NCI-H345 treated with DMSO at 0.1 percent for 48 hours (cell line): ENCODE results near the gene LTBP1.

Experiments
- DNase-seq: peaks from one replicate; lab custom pipeline; 2025; ENCODE audit not compliant: unreplicated experiment; lab: John Stamatoyannopoulos, UW

Gene LTBP1

DNA sequence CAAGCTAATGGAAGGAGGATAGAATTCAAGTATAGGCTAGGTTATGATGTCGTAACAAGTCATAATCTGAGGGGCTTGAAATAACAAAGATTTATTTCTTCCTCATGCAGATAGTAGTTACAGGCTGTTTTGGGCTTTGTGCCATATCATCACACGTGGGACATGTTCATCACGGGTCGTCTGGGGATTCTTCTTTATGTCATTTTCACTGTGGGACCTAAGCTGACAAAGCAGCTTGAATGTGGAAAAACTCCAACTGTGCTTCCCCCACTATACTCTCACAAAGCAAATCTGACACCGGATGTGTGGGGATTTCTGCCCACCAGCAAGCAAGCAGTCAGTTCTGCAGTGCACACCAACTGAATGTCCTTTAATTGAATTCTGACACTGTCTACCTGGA, 124.8 kb downstream of the LTBP1 start:
- no peak for DNase-seq

DNA sequence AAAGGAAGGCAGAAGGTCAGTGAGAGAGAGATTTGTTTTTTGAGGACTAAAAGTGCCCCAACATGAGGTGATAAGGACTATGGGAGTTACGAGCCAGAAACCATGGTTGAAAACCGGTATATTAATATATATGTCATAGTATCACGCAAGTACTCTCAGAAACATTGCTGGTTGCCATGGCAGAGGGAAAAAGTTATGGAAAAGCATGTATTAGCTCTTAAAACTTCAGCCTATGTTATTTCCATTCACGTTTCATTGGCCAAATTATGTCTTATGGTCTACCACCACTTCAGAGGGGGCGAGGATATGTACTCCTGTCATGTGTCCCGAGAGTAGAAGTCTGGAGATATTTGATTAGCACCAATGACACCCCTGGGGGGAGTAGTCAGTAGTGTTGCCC, 125.9 kb downstream of the LTBP1 start:
- DNase-seq = no peak

DNA sequence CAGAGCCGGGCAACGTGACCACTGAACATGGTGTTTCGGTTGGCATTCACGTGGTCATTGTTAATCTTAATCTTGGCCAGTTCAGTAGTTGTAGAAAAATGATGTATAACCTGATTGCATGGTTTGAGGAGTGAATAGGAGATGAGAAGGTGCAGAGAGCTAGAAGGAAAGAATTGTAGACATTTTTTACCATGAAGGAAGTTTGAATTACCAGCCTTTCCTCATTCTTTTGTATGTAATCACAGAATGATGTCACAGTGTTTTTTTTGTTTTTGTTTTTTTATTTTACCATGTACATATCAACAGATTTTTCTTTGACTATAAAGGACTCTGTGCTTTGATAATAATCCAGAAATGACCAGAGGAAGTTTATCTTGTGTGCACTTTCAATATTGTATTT, 126.3 kb downstream of the LTBP1 start:
- no peak for DNase-seq

DNA sequence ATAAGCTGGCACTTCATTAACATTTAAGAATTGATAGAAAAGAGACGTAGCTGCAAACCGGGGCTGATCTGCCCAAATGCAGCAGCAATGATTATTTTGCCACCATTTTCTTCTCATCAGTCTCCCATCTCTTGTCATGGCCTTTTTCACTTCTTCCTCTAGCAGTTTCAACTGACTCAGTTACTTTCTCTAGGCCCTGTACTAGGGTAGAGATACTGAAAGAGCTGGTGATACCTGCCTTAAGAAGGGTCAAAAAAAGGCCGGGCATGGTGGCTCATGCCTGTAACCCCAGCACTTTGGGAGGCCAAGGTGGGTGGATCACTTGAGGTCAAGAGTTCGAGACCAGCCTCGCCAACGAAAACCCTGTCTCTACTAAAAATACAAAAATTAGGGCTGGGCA, 127.4 kb downstream of the LTBP1 start:
- DNase-seq = no peak

DNA sequence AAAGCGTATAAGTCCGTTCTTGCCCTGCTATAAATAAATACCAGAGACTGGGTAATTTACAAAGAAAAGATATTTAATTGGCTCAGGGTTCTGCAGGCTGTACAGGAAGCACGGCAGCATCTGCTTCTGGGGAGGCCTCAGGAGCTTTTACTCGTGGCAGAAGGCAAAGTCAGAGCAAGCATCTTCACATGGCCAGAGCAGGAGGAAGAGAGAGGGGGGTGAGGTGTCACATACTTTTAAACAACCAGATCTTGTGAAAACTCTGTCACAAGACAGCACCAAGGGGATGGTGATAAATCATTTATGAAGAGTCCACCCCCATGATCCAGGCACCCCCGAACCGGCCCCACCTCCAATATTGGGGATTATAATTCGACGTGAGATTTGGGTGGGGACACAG, 130.6 kb downstream of the LTBP1 start:
- DNase-seq = no peak

DNA sequence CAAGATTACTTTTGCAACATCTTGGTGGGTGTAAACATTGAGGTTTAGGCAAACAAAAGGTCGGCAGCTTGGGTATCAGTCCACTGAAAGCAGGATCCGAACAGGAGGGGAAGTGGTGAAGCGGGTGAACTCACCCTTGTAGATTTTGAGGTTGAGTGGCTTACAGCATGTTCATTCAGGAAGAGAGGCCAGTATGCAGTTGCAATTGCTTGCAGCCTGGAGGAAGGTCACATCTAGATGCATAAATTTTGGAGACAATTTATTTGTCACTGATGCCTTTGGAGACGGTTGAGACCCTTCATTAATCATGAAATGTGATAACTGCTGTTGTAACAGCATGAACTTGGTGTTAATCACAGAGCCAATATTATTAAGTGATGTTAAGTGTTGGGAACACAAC, 131.1 kb downstream of the LTBP1 start:
- no peak for DNase-seq

DNA sequence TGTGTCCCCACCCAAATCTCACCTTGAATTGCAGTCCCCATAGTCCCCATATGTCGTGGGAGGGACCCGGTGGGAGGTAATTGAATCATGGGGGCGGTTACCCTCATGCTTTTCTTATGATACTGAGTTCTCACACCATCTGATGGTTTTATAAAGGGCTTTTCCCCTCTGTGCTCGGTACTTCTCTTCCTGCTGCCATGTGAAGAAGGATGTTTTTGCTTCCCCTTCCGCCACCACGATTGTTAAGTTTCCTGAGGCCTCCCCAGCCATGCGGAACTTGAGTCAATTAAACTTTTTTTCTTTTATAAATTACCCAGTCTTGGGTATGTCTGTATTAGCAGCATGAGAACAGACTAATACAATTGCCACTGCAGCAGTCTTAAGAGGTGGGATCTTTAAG, 134.9 kb downstream of the LTBP1 start:
- no peak for DNase-seq

DNA sequence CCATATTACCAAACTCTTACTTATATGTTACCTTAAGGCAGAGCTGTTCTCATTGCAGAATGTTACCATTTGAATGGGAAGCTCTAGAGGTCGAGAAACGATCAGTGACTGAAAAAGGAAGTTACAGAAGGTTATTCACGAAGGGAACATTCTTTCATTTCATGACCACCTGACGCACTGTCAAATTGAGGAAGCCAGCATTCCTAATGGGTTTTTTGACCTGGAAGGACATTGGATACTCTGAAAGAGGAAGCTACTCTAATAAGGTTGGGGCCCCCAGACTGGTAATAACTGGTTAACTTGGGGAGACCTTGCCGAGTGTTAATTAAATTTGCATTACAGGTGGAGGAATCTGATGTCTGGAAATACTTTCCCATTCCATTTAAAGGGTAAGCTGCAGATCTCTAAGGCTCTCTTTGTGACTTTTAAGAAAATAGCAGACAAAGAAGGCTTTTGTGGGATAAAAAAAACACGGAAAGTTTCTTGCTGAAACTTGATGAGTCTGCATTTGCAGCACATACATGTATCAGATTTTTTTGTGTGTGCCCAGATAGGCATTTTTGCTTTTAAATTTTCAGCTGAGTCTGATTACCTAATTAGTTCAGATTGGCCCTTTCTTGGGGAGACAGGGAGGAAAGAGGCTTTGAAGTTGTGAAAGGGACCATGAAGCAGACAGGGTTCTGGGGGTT, 137.1 kb downstream of the LTBP1 start:
- DNase-seq = no peak

DNA sequence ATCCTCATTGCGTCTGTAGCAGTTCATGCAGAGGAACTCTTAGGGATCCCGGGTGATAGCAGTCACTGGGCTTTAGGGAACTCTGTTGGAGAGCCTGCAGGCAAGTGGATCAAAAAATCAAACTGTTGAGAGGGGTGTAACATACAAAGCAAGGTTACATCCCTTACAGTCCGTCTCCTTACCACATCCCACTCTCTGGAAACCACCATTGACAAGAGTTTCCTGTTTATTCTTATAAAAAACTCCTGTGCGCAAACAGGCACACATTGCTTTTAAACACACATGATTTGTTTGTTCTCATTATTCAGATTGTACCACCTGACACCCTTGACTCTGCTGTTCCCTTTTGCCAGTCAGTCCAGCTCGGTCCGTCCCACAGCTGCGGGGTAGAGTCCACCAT, 137.7 kb downstream of the LTBP1 start:
- DNase-seq = no peak

DNA sequence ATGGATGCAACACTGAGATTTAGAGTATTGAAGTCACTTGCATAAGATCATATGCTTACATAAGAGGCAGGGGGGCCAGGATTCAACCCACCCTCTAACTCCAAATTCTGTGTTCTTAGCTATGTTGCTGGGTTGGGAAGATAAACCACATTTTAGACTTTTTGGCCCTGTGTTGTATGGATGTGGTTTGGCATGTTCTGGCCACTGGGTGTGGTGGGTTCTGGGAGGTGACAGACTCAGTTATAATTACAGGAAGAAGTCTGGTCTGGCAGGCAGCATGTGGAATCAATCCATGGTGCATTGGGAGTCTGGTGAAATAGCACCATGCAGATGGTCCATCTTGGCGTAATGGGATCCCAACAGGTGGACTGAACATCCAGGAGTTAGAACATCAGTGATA, 138.9 kb downstream of the LTBP1 start:
- DNase-seq = no peak

DNA sequence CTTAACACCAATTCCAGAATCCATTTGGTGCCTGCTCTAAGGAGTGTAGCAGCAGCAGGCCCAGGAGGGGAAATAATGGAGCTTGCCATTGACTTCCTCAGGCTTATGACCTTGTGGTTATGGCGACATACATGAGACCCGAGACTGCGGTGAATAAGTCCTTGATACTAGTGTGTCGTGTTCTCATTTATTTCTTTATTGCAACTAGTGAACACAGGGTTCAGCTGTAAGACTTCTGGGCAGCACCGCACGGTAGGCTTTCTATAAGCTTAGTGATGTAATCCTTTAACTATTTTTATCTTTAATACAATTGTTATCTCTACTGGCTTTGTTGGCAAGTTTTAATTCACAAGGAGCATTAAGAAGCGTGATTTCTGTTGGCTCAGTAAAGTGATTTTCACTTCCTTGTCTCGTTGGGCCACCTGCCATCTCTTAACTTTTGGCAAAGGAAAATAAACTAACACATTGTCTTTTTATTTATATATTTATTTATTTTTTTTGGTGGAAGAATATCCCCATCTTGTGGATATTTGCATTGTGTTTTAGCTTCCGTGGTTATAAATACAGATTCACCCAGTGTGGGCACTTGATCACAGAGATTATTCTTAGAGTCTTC, 139.8 kb downstream of the LTBP1 start:
- no peak for DNase-seq

DNA sequence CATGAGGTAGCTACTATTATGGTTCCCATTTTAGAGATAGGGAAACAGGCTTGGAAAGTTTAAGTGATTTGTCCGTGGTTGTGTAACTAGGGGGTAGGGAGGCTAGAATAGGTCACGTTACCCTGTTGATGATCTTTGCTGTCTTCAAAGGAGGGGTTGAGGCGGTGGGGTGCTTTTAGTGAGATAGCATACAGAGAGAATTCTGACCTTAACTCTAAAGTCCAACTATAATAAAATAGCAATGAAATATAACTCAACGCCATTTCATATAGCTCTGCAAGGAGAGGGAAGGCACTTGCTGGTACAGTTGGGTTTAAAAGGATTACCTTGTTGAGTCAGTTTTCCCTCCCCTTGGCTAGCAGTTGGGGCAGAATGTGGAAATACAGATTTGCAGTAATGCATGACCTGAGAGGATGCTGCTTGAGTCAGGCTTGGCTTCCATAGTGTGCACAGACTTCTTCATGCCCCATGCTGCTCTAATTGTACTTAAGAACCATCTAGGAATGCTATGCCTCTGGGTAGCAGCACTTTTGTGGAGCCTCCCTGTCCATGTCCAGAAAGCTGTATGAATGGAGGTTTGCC, 143.9 kb downstream of the LTBP1 start:
- DNase-seq = no peak

DNA sequence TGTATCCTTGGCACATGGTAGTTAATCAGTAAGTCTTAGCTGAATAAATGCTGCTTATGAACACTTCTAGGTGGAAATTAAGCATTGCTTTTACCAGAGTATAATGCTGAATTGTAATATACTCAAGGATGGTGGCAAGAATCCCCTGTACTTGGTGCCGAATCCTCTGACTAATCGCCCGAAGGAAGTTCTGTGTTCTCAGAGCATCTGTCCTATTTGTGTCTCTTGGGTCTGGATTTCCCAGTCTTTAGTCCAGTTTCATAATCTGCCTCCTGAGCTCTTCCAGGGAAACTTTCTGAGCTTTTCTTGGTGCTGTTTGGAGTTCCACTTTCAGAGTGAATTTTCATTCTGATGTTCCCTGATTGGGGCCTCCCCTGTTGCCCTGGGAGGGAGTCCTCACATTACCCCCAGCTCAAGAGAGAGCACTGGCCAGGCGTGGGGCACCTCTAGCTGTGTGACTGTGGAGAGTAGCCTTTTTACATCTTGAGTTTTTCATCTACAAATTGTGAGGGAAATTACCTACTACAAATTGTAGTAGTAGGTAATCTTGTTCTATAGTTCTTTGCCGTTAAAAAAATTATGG, 144.9 kb downstream of the LTBP1 start:
- no peak for DNase-seq

DNA sequence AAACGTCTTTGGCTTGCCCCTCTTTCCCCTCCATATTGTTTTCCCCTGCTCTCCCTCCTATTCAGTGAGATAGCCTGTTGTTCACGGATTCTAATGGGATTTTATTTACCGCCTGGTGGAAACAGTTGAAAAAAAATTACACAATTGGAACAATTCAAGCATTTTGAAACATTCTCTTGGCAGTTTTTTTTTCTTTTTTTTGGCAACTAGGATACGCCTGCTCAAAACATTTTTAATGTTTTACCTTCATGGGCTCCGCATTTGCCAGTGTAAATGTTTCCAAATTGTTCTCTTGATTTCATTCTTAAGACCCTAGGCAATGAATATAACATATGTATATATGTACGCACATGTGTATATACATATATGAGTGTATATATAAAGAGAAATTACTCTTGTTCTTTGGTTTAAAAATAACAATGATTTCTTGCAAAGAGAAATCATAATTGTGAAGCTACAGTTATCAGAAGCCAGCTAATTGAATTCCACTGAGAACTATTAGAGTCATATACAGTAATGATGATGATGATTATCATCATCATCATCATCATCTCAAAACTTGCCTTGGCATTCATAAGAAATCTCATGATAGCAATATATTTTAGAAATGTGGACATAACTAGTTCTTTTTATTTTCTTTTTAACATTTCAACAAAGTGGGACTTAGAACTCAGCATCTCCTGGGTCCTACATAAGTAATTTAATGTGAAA, 146.7 kb downstream of the LTBP1 start:
- no peak for DNase-seq

DNA sequence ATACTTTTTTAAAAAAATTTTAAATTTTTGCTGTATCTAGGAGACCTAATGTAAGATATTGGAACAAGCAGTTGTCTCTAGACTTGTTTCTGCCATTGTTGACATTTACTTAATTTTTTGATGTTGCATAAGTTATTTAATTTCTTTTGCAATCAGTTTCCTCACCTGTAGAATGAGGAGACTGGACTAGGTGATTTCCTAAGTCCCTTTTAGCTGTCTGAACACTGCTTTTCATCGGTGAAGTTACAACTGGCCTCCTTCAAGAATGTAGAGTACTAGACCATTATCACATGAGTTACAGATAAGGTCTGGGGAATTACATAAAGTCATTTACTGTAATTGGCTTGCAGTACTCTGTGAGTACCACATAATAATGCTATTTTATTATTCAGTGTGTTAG, 147.6 kb downstream of the LTBP1 start:
- no peak for DNase-seq

DNA sequence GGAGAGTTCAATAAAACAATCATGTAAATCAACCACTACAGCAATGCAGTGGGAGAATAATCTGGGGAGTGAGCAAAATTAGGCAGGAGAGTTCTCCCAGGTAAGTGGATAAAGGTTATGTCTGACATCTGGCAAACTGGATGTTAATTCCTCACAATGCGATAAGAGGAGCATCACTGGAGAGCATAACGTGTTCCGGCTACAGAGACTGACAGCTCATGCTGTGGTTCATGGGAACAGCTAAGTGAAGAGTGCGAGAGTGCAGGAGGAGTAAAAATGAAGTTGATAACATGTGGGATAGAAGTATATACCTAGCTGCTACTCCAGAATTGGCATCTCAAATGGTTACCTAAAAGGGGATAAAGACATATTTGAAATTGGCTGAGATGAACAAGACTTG, 153.2 kb downstream of the LTBP1 start:
- no peak for DNase-seq

DNA sequence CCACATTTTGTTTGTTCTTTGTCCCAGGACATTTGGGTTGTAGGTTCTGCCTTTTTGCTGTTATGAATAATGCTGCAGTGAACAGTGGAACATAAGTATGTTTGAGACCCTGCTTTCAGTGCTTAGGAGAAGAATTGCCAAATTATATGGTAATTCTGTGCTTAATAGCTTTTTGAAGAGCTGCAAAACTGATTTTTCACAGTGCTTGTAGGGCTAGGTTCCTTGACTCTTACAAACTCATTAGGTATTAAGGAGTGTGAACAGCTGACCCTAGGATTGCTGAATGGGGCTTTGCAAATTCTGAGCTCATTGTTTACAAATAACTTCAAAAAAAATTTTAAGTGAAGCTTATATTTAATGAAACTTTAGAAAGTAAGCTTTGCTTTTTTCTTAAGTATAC, 154.2 kb downstream of the LTBP1 start:
- DNase-seq = no peak

DNA sequence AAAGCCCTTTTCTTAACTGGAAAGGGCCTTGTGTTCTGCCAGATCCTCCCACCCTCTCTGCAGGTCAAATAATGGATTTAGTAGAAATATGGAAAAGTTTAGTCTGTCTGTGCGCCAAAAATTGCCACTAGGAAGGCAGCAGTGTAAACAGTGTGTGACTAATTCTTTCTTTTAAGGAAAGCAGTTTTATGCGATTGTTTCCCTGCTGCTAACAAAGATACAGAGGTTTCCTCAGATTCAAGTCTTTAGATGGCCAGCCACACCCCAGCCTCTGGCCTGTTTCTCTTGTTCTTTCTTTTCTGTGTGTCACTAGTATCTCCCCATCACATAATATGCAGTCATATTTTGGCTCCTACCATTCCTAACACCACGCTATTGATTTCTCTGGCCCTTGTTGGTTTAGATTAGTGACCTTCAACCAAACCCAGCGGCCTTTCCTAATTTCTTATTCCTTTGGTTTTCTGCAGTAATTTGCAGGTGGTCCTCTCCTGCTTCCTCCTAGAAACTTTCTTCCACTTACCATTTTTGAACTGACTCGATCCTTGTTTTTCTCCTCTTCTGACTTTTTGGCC, 157.4 kb downstream of the LTBP1 start:
- DNase-seq = no peak

DNA sequence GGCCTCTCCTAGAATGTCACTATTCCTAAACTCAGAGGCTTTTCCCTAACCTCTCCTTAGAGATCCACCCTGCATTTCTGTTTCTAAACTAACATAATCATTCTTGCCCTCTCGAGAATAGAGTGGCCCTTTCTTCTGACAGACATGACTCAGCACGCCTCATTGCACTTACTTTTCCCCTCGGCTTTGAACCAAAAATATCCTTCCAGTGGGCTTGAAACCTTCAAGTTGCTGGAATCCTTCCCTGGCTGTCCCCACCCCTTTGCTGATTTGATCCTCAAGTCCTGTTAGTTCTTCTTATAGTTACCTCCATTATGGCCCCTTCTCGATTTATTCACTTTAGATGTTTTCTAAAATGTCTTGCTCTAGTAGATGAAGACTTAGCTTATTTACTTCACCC, 158.0 kb downstream of the LTBP1 start:
- DNase-seq = no peak

DNA sequence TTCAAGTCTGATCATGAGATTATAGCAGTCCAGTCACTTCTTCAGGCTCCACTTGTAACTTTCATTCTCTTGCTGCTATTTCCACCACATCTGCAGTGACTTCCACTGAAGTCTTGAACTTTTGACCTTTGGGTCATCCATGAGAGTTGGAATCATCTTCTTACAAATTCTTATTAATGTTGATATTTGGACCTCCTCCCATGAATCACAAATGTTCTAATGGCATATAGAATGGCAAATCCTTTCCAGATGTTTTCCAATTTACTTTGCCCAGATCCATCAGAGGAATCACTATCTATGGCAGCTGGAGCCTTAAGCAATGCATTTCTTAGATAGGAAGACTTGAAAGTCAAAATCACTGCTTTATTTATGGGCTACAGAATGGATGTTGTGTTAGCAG, 159.4 kb downstream of the LTBP1 start:
- no peak for DNase-seq

DNA sequence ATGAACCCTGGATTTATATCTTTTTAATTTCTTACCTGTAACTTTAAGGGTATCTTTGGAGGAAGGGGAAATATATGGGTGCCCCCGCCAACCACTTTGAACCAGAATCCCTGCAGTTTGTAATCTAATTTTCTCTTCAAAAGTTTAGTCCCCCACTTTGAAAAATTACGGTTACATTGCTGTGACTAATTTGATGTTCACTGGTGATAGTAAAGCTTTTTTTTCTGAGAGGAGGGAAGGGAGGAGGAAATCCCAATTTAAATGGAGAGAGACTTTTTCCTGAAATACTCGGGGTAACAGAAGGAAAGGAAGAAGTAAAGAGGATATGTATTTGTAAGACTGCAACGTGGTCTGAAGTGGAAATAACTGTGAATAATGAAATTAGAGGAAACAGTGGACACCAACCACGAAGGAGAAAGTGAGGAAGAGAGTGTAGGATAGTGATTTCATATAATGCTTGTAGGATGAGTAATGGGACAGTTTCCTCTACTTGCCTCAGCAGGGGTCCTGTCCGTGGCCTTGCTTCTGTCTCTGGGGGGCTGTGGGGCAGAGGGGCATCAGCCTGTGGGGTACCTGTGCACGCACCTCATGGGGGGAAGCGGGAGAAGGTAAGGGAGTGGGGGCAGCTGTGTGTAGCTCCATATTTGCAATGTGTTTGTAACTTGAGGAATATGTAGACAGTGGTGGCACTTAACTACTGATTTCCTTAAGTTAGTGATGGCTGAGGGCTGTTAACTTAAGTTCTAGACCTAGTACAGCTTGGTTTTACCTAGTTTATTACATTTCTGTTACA, 161.1 kb downstream of the LTBP1 start:
- no peak for DNase-seq
